Cardiac muscle cell (in vitro differentiated cells and primary cell): Measurements from ENCODE around the gene SOX12. TPM values are rescaled to one million over a fixed set of nuclear protein-coding genes. Genes with fewer than 3 reads are reported as not detected.

Experiments
- polyA plus RNA-seq: library from polyadenylated mRNA; unstranded; fragments of >200 nt; fragmentation: Nextera tagmentation; extraction: Ambion mirVana; gene quantifications from 2 replicates; pipeline ENCODE4 v1.2.1, GENCODE V29; 2016
- total RNA-seq: library from RNA; depleted of rRNA; stranded (reverse); fragments of >200 nt; gene quantifications from 2 replicates; pipeline ENCODE4 v1.2.3, GENCODE V29; 2016

Gene SOX12
- total and polyA plus RNA-seq, 2 experiments from 2014 or later, result 41.9 to 79.8 TPM

Other genes with a start within 250 kb of the SOX12 start
- gene DEFB125, start 237.9 kb upstream of the SOX12 start, total RNA-seq, result not detected in 2 replicates
- not detected in 2 replicates for gene DEFB125, start 237.9 kb upstream of the SOX12 start, polyA plus RNA-seq
- gene DEFB126, start 183.0 kb upstream of the SOX12 start, total RNA-seq, result not detected in 2 replicates
- gene DEFB126, start 183.0 kb upstream of the SOX12 start, polyA plus RNA-seq, result not detected in 2 replicates
- not detected in 2 replicates for gene DEFB127, start 168.1 kb upstream of the SOX12 start, total RNA-seq
- gene DEFB127, start 168.1 kb upstream of the SOX12 start, polyA plus RNA-seq, result not detected in 2 replicates
- not detected in 2 replicates for gene DEFB128, start 135.8 kb upstream of the SOX12 start, total RNA-seq
- gene DEFB128, start 135.8 kb upstream of the SOX12 start, polyA plus RNA-seq, result not detected in 2 replicates
- gene DEFB129, start 98.3 kb upstream of the SOX12 start, total RNA-seq, result not detected in 2 replicates
- not detected in 2 replicates for gene DEFB129, start 98.3 kb upstream of the SOX12 start, polyA plus RNA-seq
- not detected in 2 replicates for gene DEFB132, start 67.8 kb upstream of the SOX12 start, total RNA-seq
- gene DEFB132, start 67.8 kb upstream of the SOX12 start, polyA plus RNA-seq, result not detected in 2 replicates
- gene C20orf96, start 34.8 kb upstream of the SOX12 start, total RNA-seq, result 6.2 and 9.3 TPM in 2 replicates
- 31.9 and 41.9 TPM in 2 replicates for gene C20orf96, start 34.8 kb upstream of the SOX12 start, polyA plus RNA-seq
- gene ZCCHC3, start 28.0 kb upstream of the SOX12 start, total RNA-seq, result 49.9 and 63.8 TPM in 2 replicates
- 43.7 and 53.1 TPM in 2 replicates for gene ZCCHC3, start 28.0 kb upstream of the SOX12 start, polyA plus RNA-seq
- gene NRSN2, start 21.6 kb downstream of the SOX12 start, total RNA-seq, result 111 and 190 TPM in 2 replicates
- gene NRSN2, start 21.6 kb downstream of the SOX12 start, polyA plus RNA-seq, result 135 and 170 TPM in 2 replicates
- 7.0 and 9.0 TPM in 2 replicates for gene TRIB3, start 55.2 kb downstream of the SOX12 start, total RNA-seq
- gene TRIB3, start 55.2 kb downstream of the SOX12 start, polyA plus RNA-seq, result 5.3 and 7.2 TPM in 2 replicates
- gene RBCK1, start 82.7 kb downstream of the SOX12 start, total RNA-seq, result 81.3 and 104 TPM in 2 replicates
- gene RBCK1, start 82.7 kb downstream of the SOX12 start, polyA plus RNA-seq, result 51.5 and 75.9 TPM in 2 replicates
- 34.4 and 40.0 TPM in 2 replicates for gene TBC1D20, start 137.0 kb downstream of the SOX12 start, total RNA-seq
- gene TBC1D20, start 137.0 kb downstream of the SOX12 start, polyA plus RNA-seq, result 29.0 and 31.3 TPM in 2 replicates
- gene CSNK2A1, start 218.2 kb downstream of the SOX12 start, total RNA-seq, result 126 and 189 TPM in 2 replicates
- 74.8 and 131 TPM in 2 replicates for gene CSNK2A1, start 218.2 kb downstream of the SOX12 start, polyA plus RNA-seq